ENCODE data around the gene ANP32E. TPM values are rescaled to one million over a fixed set of nuclear protein-coding genes. Genes with fewer than 3 reads are reported as not detected.

ANP32E gene
- total and polyA plus RNA-seq, 9 of the 15 experiments (the other 6 are each of a cell fraction or from before 2014, with no cell fraction given) = 60.4 to 197 (median 104) TPM

DNA sequence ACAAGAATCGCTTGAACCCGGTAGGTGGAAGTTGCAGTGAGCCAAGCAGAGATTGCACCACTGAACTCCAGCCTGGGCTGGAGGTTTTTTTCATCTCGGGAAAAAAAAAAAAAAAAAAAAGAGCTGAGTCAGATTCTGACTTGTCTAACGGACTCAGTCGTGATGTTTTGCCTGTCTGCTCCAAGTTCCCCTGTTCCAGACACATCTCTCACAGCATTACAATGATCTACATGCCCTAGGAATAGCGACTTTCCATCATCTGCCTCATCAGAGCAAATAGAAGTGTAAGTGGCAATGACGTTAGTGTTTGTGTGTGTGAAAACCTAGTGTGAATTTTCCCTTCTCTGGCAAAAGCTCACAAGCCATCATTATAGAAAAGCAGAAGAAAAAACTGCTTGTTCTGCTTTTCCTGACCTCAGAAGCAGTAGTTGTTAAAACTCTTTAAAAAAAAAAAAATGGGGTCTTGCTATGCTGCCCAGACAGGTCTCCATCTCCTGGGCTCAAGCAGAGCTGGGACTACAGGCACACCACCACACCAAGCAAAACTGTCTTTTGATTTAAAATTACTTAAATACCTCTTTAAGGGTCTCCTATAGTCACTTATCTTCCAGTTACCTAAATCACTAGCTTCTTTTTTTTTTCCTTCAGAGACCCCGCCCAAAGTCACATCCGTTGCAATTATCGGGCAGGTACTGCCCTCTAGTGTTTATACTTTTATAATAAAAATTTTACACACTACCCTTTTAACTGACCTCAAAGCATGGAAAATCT is 48.9 kb downstream of the ANP32E start (continued):
- no peak; the same call in 1 of the 2 replicates for TF ChIP-seq EP400 (IDR thresholded peaks at IDR 0.05)
- TF ChIP-seq CREM (IDR thresholded peaks at IDR 0.05; ENCODE audit: low read depth) = no peak
- TF ChIP-seq ZNF77 (CRISPR knock-in tag; IDR thresholded peaks at IDR 0.05) = no peak
- TF ChIP-seq, protein P1, sequence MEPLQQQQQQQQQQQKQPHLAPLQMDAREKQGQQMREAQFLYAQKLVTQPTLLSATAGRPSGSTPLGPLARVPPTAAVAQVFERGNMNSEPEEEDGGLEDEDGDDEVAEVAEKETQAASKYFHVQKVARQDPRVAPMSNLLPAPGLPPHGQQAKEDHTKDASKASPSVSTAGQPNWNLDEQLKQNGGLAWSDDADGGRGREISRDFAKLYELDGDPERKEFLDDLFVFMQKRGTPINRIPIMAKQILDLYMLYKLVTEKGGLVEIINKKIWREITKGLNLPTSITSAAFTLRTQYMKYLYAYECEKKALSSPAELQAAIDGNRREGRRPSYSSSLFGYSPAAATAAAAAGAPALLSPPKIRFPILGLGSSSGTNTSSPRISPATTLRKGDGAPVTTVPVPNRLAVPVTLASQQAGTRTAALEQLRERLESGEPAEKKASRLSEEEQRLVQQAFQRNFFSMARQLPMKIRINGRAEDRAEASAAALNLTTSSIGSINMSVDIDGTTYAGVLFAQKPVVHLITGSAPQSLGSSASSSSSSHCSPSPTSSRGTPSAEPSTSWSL (CRISPR knock-in tag; IDR thresholded peaks at IDR 0.05; ENCODE audit: borderline replicate concordance) = no peak
- TF ChIP-seq ADNP (tag; IDR thresholded peaks at IDR 0.05) = peak; percentile 74
- TF ChIP-seq, protein P2, sequence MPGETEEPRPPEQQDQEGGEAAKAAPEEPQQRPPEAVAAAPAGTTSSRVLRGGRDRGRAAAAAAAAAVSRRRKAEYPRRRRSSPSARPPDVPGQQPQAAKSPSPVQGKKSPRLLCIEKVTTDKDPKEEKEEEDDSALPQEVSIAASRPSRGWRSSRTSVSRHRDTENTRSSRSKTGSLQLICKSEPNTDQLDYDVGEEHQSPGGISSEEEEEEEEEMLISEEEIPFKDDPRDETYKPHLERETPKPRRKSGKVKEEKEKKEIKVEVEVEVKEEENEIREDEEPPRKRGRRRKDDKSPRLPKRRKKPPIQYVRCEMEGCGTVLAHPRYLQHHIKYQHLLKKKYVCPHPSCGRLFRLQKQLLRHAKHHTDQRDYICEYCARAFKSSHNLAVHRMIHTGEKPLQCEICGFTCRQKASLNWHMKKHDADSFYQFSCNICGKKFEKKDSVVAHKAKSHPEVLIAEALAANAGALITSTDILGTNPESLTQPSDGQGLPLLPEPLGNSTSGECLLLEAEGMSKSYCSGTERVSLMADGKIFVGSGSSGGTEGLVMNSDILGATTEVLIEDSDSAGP (CRISPR knock-in tag; IDR thresholded peaks at IDR 0.05) = no peak
- no peak for TF ChIP-seq ZBTB8A (IDR thresholded peaks at IDR 0.05; ENCODE audit: partially characterized antibody)
- no peak for TF ChIP-seq MCM7 (IDR thresholded peaks at IDR 0.05)
- TF ChIP-seq, protein P3, sequence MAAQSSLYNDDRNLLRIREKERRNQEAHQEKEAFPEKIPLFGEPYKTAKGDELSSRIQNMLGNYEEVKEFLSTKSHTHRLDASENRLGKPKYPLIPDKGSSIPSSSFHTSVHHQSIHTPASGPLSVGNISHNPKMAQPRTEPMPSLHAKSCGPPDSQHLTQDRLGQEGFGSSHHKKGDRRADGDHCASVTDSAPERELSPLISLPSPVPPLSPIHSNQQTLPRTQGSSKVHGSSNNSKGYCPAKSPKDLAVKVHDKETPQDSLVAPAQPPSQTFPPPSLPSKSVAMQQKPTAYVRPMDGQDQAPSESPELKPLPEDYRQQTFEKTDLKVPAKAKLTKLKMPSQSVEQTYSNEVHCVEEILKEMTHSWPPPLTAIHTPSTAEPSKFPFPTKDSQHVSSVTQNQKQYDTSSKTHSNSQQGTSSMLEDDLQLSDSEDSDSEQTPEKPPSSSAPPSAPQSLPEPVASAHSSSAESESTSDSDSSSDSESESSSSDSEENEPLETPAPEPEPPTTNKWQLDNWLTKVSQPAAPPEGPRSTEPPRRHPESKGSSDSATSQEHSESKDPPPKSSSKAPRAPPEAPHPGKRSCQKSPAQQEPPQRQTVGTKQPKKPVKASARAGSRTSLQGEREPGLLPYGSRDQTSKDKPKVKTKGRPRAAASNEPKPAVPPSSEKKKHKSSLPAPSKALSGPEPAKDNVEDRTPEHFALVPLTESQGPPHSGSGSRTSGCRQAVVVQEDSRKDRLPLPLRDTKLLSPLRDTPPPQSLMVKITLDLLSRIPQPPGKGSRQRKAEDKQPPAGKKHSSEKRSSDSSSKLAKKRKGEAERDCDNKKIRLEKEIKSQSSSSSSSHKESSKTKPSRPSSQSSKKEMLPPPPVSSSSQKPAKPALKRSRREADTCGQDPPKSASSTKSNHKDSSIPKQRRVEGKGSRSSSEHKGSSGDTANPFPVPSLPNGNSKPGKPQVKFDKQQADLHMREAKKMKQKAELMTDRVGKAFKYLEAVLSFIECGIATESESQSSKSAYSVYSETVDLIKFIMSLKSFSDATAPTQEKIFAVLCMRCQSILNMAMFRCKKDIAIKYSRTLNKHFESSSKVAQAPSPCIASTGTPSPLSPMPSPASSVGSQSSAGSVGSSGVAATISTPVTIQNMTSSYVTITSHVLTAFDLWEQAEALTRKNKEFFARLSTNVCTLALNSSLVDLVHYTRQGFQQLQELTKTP (IDR thresholded peaks at IDR 0.05; ENCODE audit: low read depth in 1 of 2, partially characterized antibody in 2 of 2) = peak in 1 of 2 experiments; percentile 51
- no peak for TF ChIP-seq KDM4B (IDR thresholded peaks at IDR 0.05; ENCODE audit: borderline replicate concordance in 2 of 2, low read depth in 1 of 2)
- TF ChIP-seq, protein P4, sequence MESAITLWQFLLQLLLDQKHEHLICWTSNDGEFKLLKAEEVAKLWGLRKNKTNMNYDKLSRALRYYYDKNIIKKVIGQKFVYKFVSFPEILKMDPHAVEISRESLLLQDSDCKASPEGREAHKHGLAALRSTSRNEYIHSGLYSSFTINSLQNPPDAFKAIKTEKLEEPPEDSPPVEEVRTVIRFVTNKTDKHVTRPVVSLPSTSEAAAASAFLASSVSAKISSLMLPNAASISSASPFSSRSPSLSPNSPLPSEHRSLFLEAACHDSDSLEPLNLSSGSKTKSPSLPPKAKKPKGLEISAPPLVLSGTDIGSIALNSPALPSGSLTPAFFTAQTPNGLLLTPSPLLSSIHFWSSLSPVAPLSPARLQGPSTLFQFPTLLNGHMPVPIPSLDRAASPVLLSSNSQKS (CRISPR knock-in tag; IDR thresholded peaks at IDR 0.05) = no peak
- TF ChIP-seq MAFF (IDR thresholded peaks at IDR 0.05; ENCODE audit: low read length) = peak; percentile 88
- TF ChIP-seq SP2 (IDR thresholded peaks at IDR 0.05; ENCODE audit: extremely low read depth, low read depth, low read length, poor library complexity, severe bottlenecking) = no peak
- peak; percentile 54; the same call in 1 of the 2 replicates for TF ChIP-seq SMC3 (conservative IDR thresholded peaks at IDR 0.05; ENCODE audit: insufficient read depth, low read depth, low read length)
- TF ChIP-seq HMGN3 (IDR thresholded peaks at IDR 0.05; ENCODE audit: borderline replicate concordance, extremely low read depth, insufficient read length, low read depth, low read length) = no peak
- TF ChIP-seq, protein P5, sequence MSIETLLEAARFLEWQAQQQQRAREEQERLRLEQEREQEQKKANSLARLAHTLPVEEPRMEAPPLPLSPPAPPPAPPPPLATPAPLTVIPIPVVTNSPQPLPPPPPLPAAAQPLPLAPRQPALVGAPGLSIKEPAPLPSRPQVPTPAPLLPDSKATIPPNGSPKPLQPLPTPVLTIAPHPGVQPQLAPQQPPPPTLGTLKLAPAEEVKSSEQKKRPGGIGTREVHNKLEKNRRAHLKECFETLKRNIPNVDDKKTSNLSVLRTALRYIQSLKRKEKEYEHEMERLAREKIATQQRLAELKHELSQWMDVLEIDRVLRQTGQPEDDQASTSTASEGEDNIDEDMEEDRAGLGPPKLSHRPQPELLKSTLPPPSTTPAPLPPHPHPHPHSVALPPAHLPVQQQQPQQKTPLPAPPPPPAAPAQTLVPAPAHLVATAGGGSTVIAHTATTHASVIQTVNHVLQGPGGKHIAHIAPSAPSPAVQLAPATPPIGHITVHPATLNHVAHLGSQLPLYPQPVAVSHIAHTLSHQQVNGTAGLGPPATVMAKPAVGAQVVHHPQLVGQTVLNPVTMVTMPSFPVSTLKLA (conservative IDR thresholded peaks at IDR 0.05) = 0 out of 4 replicates have a peak, but pooled peaks of 1 of the 2 experiments have one; percentile 20
- no peak for TF ChIP-seq ZNF830 (CRISPR knock-in tag; IDR thresholded peaks at IDR 0.05)

Measured in K562 (cell line).